Body of pancreas (tissue), 4 donors: ENCODE measurements around the gene PANX1.

Experiments
- POLR2A ChIP-seq, 3 donors: fragments of 450-650 bp; IDR thresholded peaks; one replicate each; pipeline ENCODE4 v1.6.1; 2016; ENCODE audit warnings: antibody characterized with exemption in 3 of 3, mild to moderate bottlenecking in 2 of 3
- TF ChIP-seq, protein P1 (sequence below), 7 experiments: fragments of 450-650 bp in 4 of 7; fragments of 200-600 bp in 3 of 7; sonication (generic) in 3 of 7; IDR thresholded peaks; one replicate each; pipeline ENCODE4 v1.5.1; 2016 to 2019; ENCODE audit warnings: antibody characterized with exemption in 7 of 7

DNA sequence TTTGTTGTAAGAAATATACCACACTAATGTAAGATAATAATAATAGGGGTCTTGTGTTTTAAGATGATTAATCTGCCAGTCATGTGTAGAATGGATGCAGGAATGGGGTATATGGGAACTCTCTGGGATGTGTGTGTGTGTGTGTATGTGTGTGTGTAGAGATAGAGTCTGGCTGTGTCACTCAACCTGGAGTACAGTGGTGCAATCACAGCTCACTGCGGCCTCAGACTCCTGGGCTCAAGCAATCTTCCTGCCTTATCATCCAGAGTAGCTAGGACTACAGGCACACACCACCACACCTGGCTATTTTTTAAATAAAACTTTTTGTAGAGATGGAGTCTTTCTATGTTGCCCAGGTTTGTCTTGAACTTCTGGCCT is 11.5 kb upstream of the PANX1 start:
- TF ChIP-seq, protein P1, sequence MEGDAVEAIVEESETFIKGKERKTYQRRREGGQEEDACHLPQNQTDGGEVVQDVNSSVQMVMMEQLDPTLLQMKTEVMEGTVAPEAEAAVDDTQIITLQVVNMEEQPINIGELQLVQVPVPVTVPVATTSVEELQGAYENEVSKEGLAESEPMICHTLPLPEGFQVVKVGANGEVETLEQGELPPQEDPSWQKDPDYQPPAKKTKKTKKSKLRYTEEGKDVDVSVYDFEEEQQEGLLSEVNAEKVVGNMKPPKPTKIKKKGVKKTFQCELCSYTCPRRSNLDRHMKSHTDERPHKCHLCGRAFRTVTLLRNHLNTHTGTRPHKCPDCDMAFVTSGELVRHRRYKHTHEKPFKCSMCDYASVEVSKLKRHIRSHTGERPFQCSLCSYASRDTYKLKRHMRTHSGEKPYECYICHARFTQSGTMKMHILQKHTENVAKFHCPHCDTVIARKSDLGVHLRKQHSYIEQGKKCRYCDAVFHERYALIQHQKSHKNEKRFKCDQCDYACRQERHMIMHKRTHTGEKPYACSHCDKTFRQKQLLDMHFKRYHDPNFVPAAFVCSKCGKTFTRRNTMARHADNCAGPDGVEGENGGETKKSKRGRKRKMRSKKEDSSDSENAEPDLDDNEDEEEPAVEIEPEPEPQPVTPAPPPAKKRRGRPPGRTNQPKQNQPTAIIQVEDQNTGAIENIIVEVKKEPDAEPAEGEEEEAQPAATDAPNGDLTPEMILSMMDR (IDR thresholded peaks at IDR 0.05): no peak
- TF ChIP-seq POLR2A (IDR thresholded peaks at IDR 0.05): no peak
